GM21717 (cell line): ENCODE measurements around the gene JARID2.

Source experiments
- ATAC-seq: cut with Tn5 transposase; IDR thresholded peaks from one replicate; pipeline ENCODE4 v1.9.1; 2021; ENCODE audit warnings: mild to moderate bottlenecking, moderate library complexity; ENCODE audit not compliant: unreplicated experiment

JARID2 gene

GRCh38 chr6:15245361-15246216, at the start of gene JARID2:
TSS of gene JARID2 (plus strand) at chr6:15246069. CDS start at chr6:15246540, 471 bp downstream.
- ATAC-seq = peak; percentile 48

GRCh38 chr6:15200087-15200486, 45.8 kb upstream of the JARID2 start:
- no peak for ATAC-seq

GRCh38 chr6:15205321-15205720, 40.5 kb upstream of the JARID2 start:
- no peak for ATAC-seq

GRCh38 chr6:15206887-15207286, 39.0 kb upstream of the JARID2 start:
- ATAC-seq = no peak

GRCh38 chr6:15207923-15208322, 37.9 kb upstream of the JARID2 start:
- ATAC-seq = no peak

GRCh38 chr6:15213838-15214400, 31.9 kb upstream of the JARID2 start:
- ATAC-seq = no peak

- no peak for ATAC-seq
Measured at GRCh38 chr6:15218401-15218800, 27.5 kb upstream of the JARID2 start.

- no peak for ATAC-seq
Measured at GRCh38 chr6:15220062-15220461, 25.8 kb upstream of the JARID2 start.

- ATAC-seq = no peak
Measured at GRCh38 chr6:15227827-15228318, 18.0 kb upstream of the JARID2 start.

- no peak for ATAC-seq
Measured at GRCh38 chr6:15230827-15231226, 15.0 kb upstream of the JARID2 start.

GRCh38 chr6:15232836-15233510, 12.9 kb upstream of the JARID2 start:
- no peak for ATAC-seq

GRCh38 chr6:15234068-15234758, 11.7 kb upstream of the JARID2 start:
- ATAC-seq = no peak

GRCh38 chr6:15239616-15240364, 6.1 kb upstream of the JARID2 start:
- no peak for ATAC-seq

- ATAC-seq = no peak
Measured at GRCh38 chr6:15242503-15242902, 3.4 kb upstream of the JARID2 start.

- ATAC-seq = no peak
Measured at GRCh38 chr6:15242937-15243614, 2.8 kb upstream of the JARID2 start.

- no peak for ATAC-seq
Measured at GRCh38 chr6:15243910-15244619, 1.8 kb upstream of the JARID2 start.

GRCh38 chr6:15244620-15245360, 1.1 kb upstream of the JARID2 start:
- ATAC-seq = peak; percentile 20

- ATAC-seq = no peak
Measured at GRCh38 chr6:15246217-15246665, 372 bp downstream of the JARID2 start.
